Neural cell (in vitro differentiated cells): Measurements from ENCODE around the gene SMG9. TPM values are rescaled to one million over a fixed set of nuclear protein-coding genes. Genes with fewer than 3 reads are reported as not detected.

Experiments
- H2AFZ ChIP-seq: fragments of 200-600, 300-800 bp; sonication (generic), shearing (Covaris generic); 2 replicates; pipeline ENCODE4 v1.6.0; 2014; ENCODE audit warnings: low read depth, mild to moderate bottlenecking, antibody characterized with exemption, low read length, moderate library complexity
- H3F3A ChIP-seq: fragments of 200-600 bp; shearing (Covaris generic); 2 replicates; pipeline ENCODE4 v1.6.1; 2016; ENCODE audit warnings: mild to moderate bottlenecking, moderate library complexity, mixed read lengths, antibody characterized with exemption, low read length; ENCODE audit not compliant: insufficient read depth, poor library complexity, severe bottlenecking
- H3K27ac ChIP-seq: fragments of 200-600, 300-800 bp; sonication (generic), shearing (Covaris generic); 2 replicates; pipeline ENCODE4 v1.5.1; 2014; ENCODE audit warnings: mild to moderate bottlenecking, low read length, moderate library complexity
- H3K27me3 ChIP-seq: fragments of 300-800, 200-600 bp; sonication (generic), shearing (Covaris generic); 2 replicates; pipeline ENCODE4 v1.6.0; 2014; ENCODE audit warnings: mild to moderate bottlenecking, low read depth, low read length, moderate library complexity; ENCODE audit not compliant: insufficient read depth
- H3K36me3 ChIP-seq: fragments of 300-800, 200-600 bp; sonication (generic), shearing (Covaris generic); 2 replicates; pipeline ENCODE4 v1.5.1; 2014; ENCODE audit warnings: mild to moderate bottlenecking, antibody characterized with exemption, low read length, moderate library complexity; ENCODE audit not compliant: insufficient read depth
- H3K4me2 ChIP-seq: fragments of 300-800, 200-600 bp; sonication (generic), shearing (Covaris generic); 2 replicates; pipeline ENCODE4 v1.6.0; 2014; ENCODE audit warnings: mild to moderate bottlenecking, low read length
- H3K4me3 ChIP-seq: fragments of 300-800, 200-600 bp; sonication (generic), shearing (Covaris generic); 2 replicates; pipeline ENCODE4 v1.5.1; 2014; ENCODE audit warnings: mild to moderate bottlenecking, low read length, moderate library complexity
- H3K79me2 ChIP-seq: fragments of 200-600 bp; shearing (Covaris generic); replicated peaks from 2 replicates; pipeline ENCODE4 v1.6.0; 2014; ENCODE audit warnings: mild to moderate bottlenecking, low read length, moderate library complexity; ENCODE audit not compliant: insufficient read depth
- H3K9ac ChIP-seq: fragments of 300-800, 200-600 bp; sonication (generic), shearing (Covaris generic); 2 replicates; pipeline ENCODE4 v1.6.1; 2016; ENCODE audit warnings: mild to moderate bottlenecking, low read length, mixed read lengths
- H3K9me2 ChIP-seq: fragments of 200-600 bp; shearing (Covaris generic); 2 replicates; pipeline ENCODE4 v1.6.1; 2016; ENCODE audit warnings: mild to moderate bottlenecking, low read length, mixed read lengths; ENCODE audit not compliant: insufficient read depth
- H3K9me3 ChIP-seq: fragments of 200-600, 300-800 bp; sonication (generic), shearing (Covaris generic); 2 replicates; pipeline ENCODE4 v1.6.1; 2016; ENCODE audit warnings: mild to moderate bottlenecking, mixed run types, low read length, moderate library complexity, mixed read lengths
- H4K20me1 ChIP-seq: fragments of 200-600 bp; shearing (Covaris generic); 2 replicates; pipeline ENCODE4 v1.6.1; 2016; ENCODE audit warnings: mild to moderate bottlenecking, mixed run types; ENCODE audit not compliant: insufficient read depth
- EP300 ChIP-seq: fragments of 450-650 bp; conservative IDR thresholded peaks from 2 replicates; pipeline ENCODE4 v1.6.1; 2014; ENCODE audit warnings: antibody characterized with exemption, mild to moderate bottlenecking, moderate library complexity; ENCODE audit not compliant: poor library complexity, severe bottlenecking
- EZH2 ChIP-seq: fragments of 200-600, 300-800 bp; shearing (Covaris generic), sonication (generic); IDR thresholded peaks from 2 replicates; pipeline ENCODE4 v1.6.1; 2014; ENCODE audit warnings: antibody characterized with exemption, low read length, borderline replicate concordance, mild to moderate bottlenecking; ENCODE audit not compliant: insufficient read depth, poor library complexity, severe bottlenecking
- MXI1 ChIP-seq: fragments of 450-650 bp; conservative IDR thresholded peaks from 2 replicates; pipeline ENCODE4 v1.6.1; 2014; ENCODE audit warnings: antibody characterized with exemption, mild to moderate bottlenecking; ENCODE audit not compliant: poor library complexity, severe bottlenecking
- POLR2AphosphoS5 ChIP-seq: IDR thresholded peaks from 2 replicates; pipeline ENCODE4 v1.6.1; 2012
- RAD21 ChIP-seq: fragments of 450-650 bp; conservative IDR thresholded peaks from 2 replicates; pipeline ENCODE4 v1.6.1; 2014; ENCODE audit warnings: antibody characterized with exemption, mild to moderate bottlenecking, moderate library complexity
- SMC3 ChIP-seq: fragments of 450-650 bp; conservative IDR thresholded peaks from 2 replicates; pipeline ENCODE4 v1.6.1; 2014; ENCODE audit warnings: antibody characterized with exemption, mild to moderate bottlenecking, moderate library complexity; ENCODE audit not compliant: poor library complexity
- TAF1 ChIP-seq: IDR thresholded peaks from 2 replicates; pipeline ENCODE4 v1.6.1; 2012; ENCODE audit warnings: low read depth
- polyA plus RNA-seq: library from polyadenylated mRNA; depleted of rRNA; stranded (reverse); fragments of >200 nt; gene quantifications from 2 replicates; pipeline ENCODE4 v1.2.3, GENCODE V29; 2014
- TF ChIP-seq, protein P1 (sequence below): fragments of 450-650 bp; IDR thresholded peaks from 2 replicates; pipeline ENCODE4 v1.5.1; 2014; ENCODE audit warnings: antibody characterized with exemption, mild to moderate bottlenecking, moderate library complexity; ENCODE audit not compliant: poor library complexity, severe bottlenecking
- TF ChIP-seq, protein P2 (sequence below): IDR thresholded peaks from 2 replicates; pipeline ENCODE4 v1.6.1; 2012; ENCODE audit warnings: borderline replicate concordance

The SMG9 gene
- polyA plus RNA-seq, 1 donor from 2014 or later = 33.0 TPM

DNA sequence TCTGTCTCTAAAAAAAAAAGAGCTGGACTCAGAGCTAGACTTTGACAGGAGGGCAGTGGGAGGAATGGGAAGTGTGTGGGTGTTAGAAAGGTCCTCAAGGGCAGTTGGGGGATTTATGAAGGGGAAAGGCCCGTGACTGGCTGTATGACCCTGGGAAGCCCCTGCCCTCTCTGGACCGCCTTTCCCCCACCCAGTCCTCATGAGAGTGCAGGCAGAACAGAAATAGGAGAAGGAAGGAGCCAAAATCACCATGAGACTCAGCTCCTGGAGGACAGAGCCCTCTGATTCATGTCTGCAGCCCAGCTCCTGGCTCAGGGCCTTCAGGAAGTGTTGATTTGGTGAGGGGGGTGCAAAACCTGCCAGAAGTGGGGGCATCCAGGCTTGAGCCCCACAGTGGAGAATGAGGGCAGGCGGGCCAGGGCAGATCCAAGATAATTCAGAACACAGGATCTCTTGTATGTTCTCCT is 8.7 kb upstream of the SMG9 start:
- no peaks in the 10 kb centered on the region for H3K36me3 ChIP-seq
- no peak overlapping the region for H3K9ac ChIP-seq
- H3K79me2 ChIP-seq = no peaks in the 10 kb centered on the region
- TF ChIP-seq, protein P1, sequence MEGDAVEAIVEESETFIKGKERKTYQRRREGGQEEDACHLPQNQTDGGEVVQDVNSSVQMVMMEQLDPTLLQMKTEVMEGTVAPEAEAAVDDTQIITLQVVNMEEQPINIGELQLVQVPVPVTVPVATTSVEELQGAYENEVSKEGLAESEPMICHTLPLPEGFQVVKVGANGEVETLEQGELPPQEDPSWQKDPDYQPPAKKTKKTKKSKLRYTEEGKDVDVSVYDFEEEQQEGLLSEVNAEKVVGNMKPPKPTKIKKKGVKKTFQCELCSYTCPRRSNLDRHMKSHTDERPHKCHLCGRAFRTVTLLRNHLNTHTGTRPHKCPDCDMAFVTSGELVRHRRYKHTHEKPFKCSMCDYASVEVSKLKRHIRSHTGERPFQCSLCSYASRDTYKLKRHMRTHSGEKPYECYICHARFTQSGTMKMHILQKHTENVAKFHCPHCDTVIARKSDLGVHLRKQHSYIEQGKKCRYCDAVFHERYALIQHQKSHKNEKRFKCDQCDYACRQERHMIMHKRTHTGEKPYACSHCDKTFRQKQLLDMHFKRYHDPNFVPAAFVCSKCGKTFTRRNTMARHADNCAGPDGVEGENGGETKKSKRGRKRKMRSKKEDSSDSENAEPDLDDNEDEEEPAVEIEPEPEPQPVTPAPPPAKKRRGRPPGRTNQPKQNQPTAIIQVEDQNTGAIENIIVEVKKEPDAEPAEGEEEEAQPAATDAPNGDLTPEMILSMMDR = no peak
- TF ChIP-seq EP300 (no peak), MXI1 (no peak), RAD21 (no peak), SMC3 (no peak), TAF1 (no peak), POLR2AphosphoS5 (no peak), EZH2 (no peak)
- TF ChIP-seq, protein P2, sequence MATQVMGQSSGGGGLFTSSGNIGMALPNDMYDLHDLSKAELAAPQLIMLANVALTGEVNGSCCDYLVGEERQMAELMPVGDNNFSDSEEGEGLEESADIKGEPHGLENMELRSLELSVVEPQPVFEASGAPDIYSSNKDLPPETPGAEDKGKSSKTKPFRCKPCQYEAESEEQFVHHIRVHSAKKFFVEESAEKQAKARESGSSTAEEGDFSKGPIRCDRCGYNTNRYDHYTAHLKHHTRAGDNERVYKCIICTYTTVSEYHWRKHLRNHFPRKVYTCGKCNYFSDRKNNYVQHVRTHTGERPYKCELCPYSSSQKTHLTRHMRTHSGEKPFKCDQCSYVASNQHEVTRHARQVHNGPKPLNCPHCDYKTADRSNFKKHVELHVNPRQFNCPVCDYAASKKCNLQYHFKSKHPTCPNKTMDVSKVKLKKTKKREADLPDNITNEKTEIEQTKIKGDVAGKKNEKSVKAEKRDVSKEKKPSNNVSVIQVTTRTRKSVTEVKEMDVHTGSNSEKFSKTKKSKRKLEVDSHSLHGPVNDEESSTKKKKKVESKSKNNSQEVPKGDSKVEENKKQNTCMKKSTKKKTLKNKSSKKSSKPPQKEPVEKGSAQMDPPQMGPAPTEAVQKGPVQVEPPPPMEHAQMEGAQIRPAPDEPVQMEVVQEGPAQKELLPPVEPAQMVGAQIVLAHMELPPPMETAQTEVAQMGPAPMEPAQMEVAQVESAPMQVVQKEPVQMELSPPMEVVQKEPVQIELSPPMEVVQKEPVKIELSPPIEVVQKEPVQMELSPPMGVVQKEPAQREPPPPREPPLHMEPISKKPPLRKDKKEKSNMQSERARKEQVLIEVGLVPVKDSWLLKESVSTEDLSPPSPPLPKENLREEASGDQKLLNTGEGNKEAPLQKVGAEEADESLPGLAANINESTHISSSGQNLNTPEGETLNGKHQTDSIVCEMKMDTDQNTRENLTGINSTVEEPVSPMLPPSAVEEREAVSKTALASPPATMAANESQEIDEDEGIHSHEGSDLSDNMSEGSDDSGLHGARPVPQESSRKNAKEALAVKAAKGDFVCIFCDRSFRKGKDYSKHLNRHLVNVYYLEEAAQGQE = no peak
- H4K20me1 ChIP-seq = no peaks in the 10 kb centered on the region
- no peaks in the 10 kb centered on the region for H3F3A ChIP-seq
- H3K27ac ChIP-seq = no peak overlapping the region
- no peak overlapping the region for H2AFZ ChIP-seq
- no peaks in the 10 kb centered on the region for H3K9me2 ChIP-seq
- no peak overlapping the region for H3K4me3 ChIP-seq
- no peaks in the 10 kb centered on the region for H3K9me3 ChIP-seq
- no peak overlapping the region for H3K4me2 ChIP-seq
- H3K27me3 ChIP-seq = no peaks in the 10 kb centered on the region

DNA sequence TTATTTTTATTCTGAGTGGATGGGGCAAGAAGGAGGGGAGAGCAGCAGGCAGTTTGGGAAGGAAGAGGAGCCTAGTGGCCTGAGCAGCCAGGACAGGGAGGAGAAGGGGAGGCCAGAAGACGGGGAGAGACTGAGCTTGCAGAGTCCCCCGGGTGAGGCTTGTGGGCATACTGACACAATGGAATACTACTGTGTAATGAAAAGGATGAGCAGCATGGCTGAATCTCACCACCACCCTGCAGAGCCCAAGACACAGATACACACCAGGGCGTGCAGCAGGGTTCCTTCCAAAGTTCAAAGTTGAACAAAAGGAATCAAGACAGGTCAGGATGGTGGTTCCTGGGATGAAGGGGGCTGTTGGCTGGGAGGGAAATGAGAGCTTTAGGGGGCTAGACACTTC is 8.1 kb upstream of the SMG9 start:
- TF ChIP-seq, protein P2 = no peak
- TF ChIP-seq, protein P1 = no peak
- no peak for TF ChIP-seq TAF1
- no peak for TF ChIP-seq POLR2AphosphoS5
- TF ChIP-seq MXI1 = no peak
- TF ChIP-seq SMC3 = no peak
- TF ChIP-seq RAD21 = no peak
- TF ChIP-seq EP300 = no peak
- TF ChIP-seq EZH2 = no peak
- Histone ChIP-seq H3K4me3 (no peak overlapping the region), H3K4me2 (no peak overlapping the region), H2AFZ (no peak overlapping the region), H3K79me2 (no peaks in the 10 kb centered on the region), H3K27me3 (no peaks in the 10 kb centered on the region), H3K27ac (no peak overlapping the region), H3K9me2 (no peaks in the 10 kb centered on the region), H3F3A (no peaks in the 10 kb centered on the region), H3K36me3 (no peaks in the 10 kb centered on the region), H4K20me1 (no peaks in the 10 kb centered on the region), H3K9ac (no peak overlapping the region), H3K9me3 (no peaks in the 10 kb centered on the region)
